IMR-90 (cell line): ENCODE results near the gene CDC34. TPM values are rescaled to one million over a fixed set of nuclear protein-coding genes. Genes with fewer than 3 reads are reported as not detected.

ENCODE experiments used
- ATAC-seq: fragments of 200-7000 bp; cut with Tn5 transposase; 2 replicates; pipeline ENCODE4 v1.9.1; 2020; ENCODE audit warnings: low read depth, mild to moderate bottlenecking, moderate library complexity
- BruUV-seq: library from RNA; stranded (reverse); fragments of 400-500 nt; replicated peaks from 2 replicates; lab custom pipeline; 2021; lab: Mats Ljungman, UMichigan
- CTCF ChIA-PET: fragments of 300-600 bp; formaldehyde crosslinking; extraction: SDS; loops from one replicate; lab custom pipeline; 2021; ENCODE audit warnings: antibody characterized with exemption; lab: Yijun Ruan, JAX
- POLR2A ChIA-PET: fragments of 300-600 bp; sonication (Branson Sonifier 250); formaldehyde crosslinking; loops from one replicate; lab custom pipeline; 2022; ENCODE audit warnings: antibody characterized with exemption; ENCODE audit not compliant: unreplicated experiment; lab: Charles Lee
- DNase-seq: peaks from one replicate; pipeline ENCODE4 v3.0.0; 2013
- H2AFZ ChIP-seq: replicated peaks from 2 replicates; pipeline ENCODE3; 2013; ENCODE audit warnings: low read length, mild to moderate bottlenecking; ENCODE audit not compliant: poor library complexity
- H2AK5ac ChIP-seq: 2 replicates; pipeline ENCODE4 v1.6.1; 2013; ENCODE audit warnings: low read depth, low read length, inconsistent platforms
- H2AK9ac ChIP-seq: replicated peaks from 2 replicates; pipeline ENCODE3; 2013; ENCODE audit warnings: mild to moderate bottlenecking, low read depth, low read length, moderate library complexity; ENCODE audit not compliant: poor library complexity
- H2BK120ac ChIP-seq: 2 replicates; pipeline ENCODE4 v1.6.1; 2013; ENCODE audit warnings: low read depth, low read length, inconsistent platforms
- H2BK15ac ChIP-seq: 3 replicates; pipeline ENCODE4 v1.6.1; 2013; ENCODE audit warnings: low read depth, low read length, inconsistent platforms
- H2BK20ac ChIP-seq: 2 replicates; pipeline ENCODE4 v1.6.1; 2013; ENCODE audit warnings: low read depth, mild to moderate bottlenecking, inconsistent platforms, low read length, moderate library complexity
- H2BK5ac ChIP-seq: 2 replicates; pipeline ENCODE4 v1.6.1; 2013; ENCODE audit warnings: mild to moderate bottlenecking, low read depth, low read length, inconsistent platforms; ENCODE audit not compliant: poor library complexity, severe bottlenecking
- H3K14ac ChIP-seq: replicated peaks from 2 replicates; pipeline ENCODE4 v1.6.1; 2013; ENCODE audit warnings: low read depth, low read length, inconsistent platforms
- H3K18ac ChIP-seq: 2 replicates; pipeline ENCODE4 v1.6.1; 2013; ENCODE audit warnings: low read depth, low read length, control low read depth
- H3K23ac ChIP-seq: 2 replicates; pipeline ENCODE4 v1.6.1; 2013; ENCODE audit warnings: low read depth, low read length, inconsistent platforms
- H3K27ac ChIP-seq: 2 replicates; pipeline ENCODE4 v1.5.1; 2013; ENCODE audit warnings: mild to moderate bottlenecking, control low read depth, low read length; ENCODE audit not compliant: insufficient read depth
- H3K27me3 ChIP-seq: 2 replicates; pipeline ENCODE4 v1.6.1; 2013; ENCODE audit warnings: low read length; ENCODE audit not compliant: control insufficient read depth, insufficient read depth
- H3K36me3 ChIP-seq: 2 replicates; pipeline ENCODE4 v1.6.1; 2013; ENCODE audit warnings: low read length, mixed read lengths; ENCODE audit not compliant: control insufficient read depth, insufficient read depth
- H3K4ac ChIP-seq: 2 replicates; pipeline ENCODE4 v1.6.1; 2013; ENCODE audit warnings: low read depth, low read length, inconsistent platforms
- H3K4me1 ChIP-seq: 2 replicates; pipeline ENCODE4 v1.6.1; 2013; ENCODE audit warnings: low read length, mixed read lengths; ENCODE audit not compliant: control insufficient read depth, insufficient read depth
- H3K4me2 ChIP-seq: 2 replicates; pipeline ENCODE4 v1.6.1; 2013; ENCODE audit warnings: low read depth, mild to moderate bottlenecking, control low read depth, low read length, moderate library complexity
- H3K4me3 ChIP-seq: 2 replicates; pipeline ENCODE4 v1.5.1; 2013; ENCODE audit warnings: low read depth, mild to moderate bottlenecking, control low read depth, low read length, moderate library complexity; ENCODE audit not compliant: insufficient read depth
- H3K56ac ChIP-seq: 2 replicates; pipeline ENCODE4 v1.6.1; 2013; ENCODE audit warnings: low read length, inconsistent platforms; ENCODE audit not compliant: insufficient read depth; ENCODE audit errors: extremely low read depth
- H3K79me1 ChIP-seq, 2 experiments: 2 replicates each; pipeline ENCODE4 v1.6.1; 2013; ENCODE audit warnings: low read length in 2 of 2, inconsistent platforms in 1 of 2, low read depth in 1 of 2
- H3K9ac ChIP-seq: 2 replicates; pipeline ENCODE4 v1.6.1; 2013; ENCODE audit warnings: low read depth, low read length, control low read depth
- H3K9me1 ChIP-seq: 2 replicates; pipeline ENCODE4 v1.6.1; 2013; ENCODE audit warnings: low read length, inconsistent platforms; ENCODE audit not compliant: insufficient read depth
- H3K9me3 ChIP-seq: 2 replicates; pipeline ENCODE4 v1.6.1; 2013; ENCODE audit warnings: low read length; ENCODE audit not compliant: control insufficient read depth, insufficient read depth
- H4K20me1 ChIP-seq: 2 replicates; pipeline ENCODE4 v1.6.1; 2013; ENCODE audit warnings: low read length, inconsistent platforms; ENCODE audit not compliant: insufficient read depth
- H4K5ac ChIP-seq: 2 replicates; pipeline ENCODE4 v1.6.1; 2013; ENCODE audit warnings: mild to moderate bottlenecking, low read depth, low read length, control low read depth
- H4K8ac ChIP-seq, 2 experiments: 2 replicates each; pipeline ENCODE4 v1.6.1; 2013; ENCODE audit warnings: low read depth in 2 of 2, low read length in 2 of 2, control low read depth in 1 of 2, inconsistent platforms in 1 of 2
- H4K91ac ChIP-seq: 2 replicates; pipeline ENCODE4 v1.6.1; 2013; ENCODE audit warnings: low read depth, low read length, inconsistent platforms; ENCODE audit not compliant: insufficient read depth
- CEBPB ChIP-seq: IDR thresholded peaks from 2 replicates; pipeline ENCODE4 v1.6.1; 2012; ENCODE audit warnings: low read depth, low read length, improper control_type of control experiment
- FOS ChIP-seq: fragments of 150-350 bp; IDR thresholded peaks from 2 replicates; pipeline ENCODE4 v1.6.1; 2016; ENCODE audit warnings: low read depth, low read length
- MAFK ChIP-seq: IDR thresholded peaks from 2 replicates; pipeline ENCODE4 v1.6.1; 2012; ENCODE audit warnings: low read depth, low read length, improper control_type of control experiment
- NFE2L2 ChIP-seq: fragments of 150-350 bp; IDR thresholded peaks from 2 replicates; pipeline ENCODE4 v1.6.1; 2016; ENCODE audit warnings: low read depth, mild to moderate bottlenecking, low read length
- POLR2A ChIP-seq: IDR thresholded peaks from 2 replicates; pipeline ENCODE4 v1.6.1; 2012; ENCODE audit warnings: mild to moderate bottlenecking, low read depth, low read length
- RAD21 ChIP-seq: IDR thresholded peaks from 2 replicates; pipeline ENCODE4 v1.6.1; 2012; ENCODE audit warnings: low read length, improper control_type of control experiment
- RFX5 ChIP-seq: IDR thresholded peaks from 2 replicates; pipeline ENCODE4 v1.8.0; 2012; ENCODE audit warnings: low read depth, mild to moderate bottlenecking, low read length, moderate library complexity
- WGBS, 2 experiments: methylation state at CpG; one replicate each; pipeline versions ENCODE4 v1.1.5 to v1.1.7; 2013; ENCODE audit warnings: missing lambda C conversion rate in 2 of 2; ENCODE audit not compliant: insufficient read length in 1 of 2; ENCODE audit errors: extremely low coverage in 2 of 2; 5-methylcytosine and 5-hydroxymethylcytosine counted together
- dilution Hi-C: fragments of 300-500 bp; cut with HindIII; formaldehyde crosslinking; loops from one replicate; pipeline ENCODE4 v1.14.3; 2018; ENCODE audit warnings: low sequenced_read_pairs; ENCODE audit not compliant: unreplicated experiment
- in situ Hi-C: fragments of 300-500 bp; cut with MboI; formaldehyde crosslinking; loops from 3 replicates; pipeline ENCODE4 v1.14.3; 2019; ENCODE audit warnings: low sequenced_read_pairs, inconsistent platforms, mixed read lengths
- intact Hi-C: fragments of 100-400 bp; cut with micrococcal nuclease; formaldehyde crosslinking; loops from 2 replicates; pipeline ENCODE4 v1.10.0; 2022
- polyA plus RNA-seq, 3 experiments: library from polyadenylated mRNA; depleted of rRNA; stranded (reverse); fragments of >200 nt; gene quantifications; 2 replicates each; pipeline ENCODE4 v1.2.3, GENCODE V29; 2012; ENCODE audit warnings: low replicate concordance in 1 of 3
- total RNA-seq: library from RNA; depleted of rRNA; stranded (reverse); fragments of >200 nt; gene quantifications from 2 replicates; pipeline ENCODE4 v1.2.3, GENCODE V29; 2012
- TF ChIP-seq, protein P1 (sequence below): conservative IDR thresholded peaks from 2 replicates; pipeline ENCODE4 v1.5.1; 2012; ENCODE audit warnings: mild to moderate bottlenecking, low read depth, low read length, improper control_type of control experiment
- TF ChIP-seq, protein P2 (sequence below): fragments of 150-350 bp; IDR thresholded peaks from 2 replicates; pipeline ENCODE4 v1.6.1; 2017; ENCODE audit warnings: mild to moderate bottlenecking, antibody characterized with exemption, low read length, low read depth

CDC34 gene
- total and polyA plus RNA-seq, 2 of the 4 experiments (the other 2 are of a cell fraction) = 35.7 to 68.9 TPM

DNA sequence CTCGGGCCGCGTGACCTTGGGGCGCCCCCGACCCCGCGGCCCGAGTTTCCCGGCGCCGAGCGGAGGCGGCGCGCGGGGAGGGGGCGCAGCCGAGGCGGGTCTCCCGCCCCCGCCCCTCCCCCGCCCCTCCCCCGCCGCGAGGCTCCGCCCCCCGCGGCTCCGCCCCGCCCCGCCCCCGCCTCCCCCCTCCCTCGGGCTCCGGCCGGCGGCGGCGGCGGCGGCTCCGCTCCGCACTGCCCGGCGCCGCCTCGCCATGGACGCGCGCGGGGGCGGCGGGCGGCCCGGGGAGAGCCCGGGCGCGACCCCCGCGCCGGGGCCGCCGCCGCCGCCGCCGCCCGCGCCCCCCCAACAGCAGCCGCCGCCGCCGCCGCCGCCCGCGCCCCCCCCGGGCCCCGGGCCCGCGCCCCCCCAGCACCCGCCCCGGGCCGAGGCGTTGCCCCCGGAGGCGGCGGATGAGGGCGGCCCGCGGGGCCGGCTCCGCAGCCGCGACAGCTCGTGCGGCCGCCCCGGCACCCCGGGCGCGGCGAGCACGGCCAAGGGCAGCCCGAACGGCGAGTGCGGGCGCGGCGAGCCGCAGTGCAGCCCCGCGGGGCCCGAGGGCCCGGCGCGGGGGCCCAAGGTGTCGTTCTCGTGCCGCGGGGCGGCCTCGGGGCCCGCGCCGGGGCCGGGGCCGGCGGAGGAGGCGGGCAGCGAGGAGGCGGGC is 58.3 kb downstream of the CDC34 start, which contains the start of gene HCN2:
Gene HCN2 (plus strand): TSS at position 189 of the 703 bp plus-strand sequence. CDS start 65 bp downstream, at position 254.
- Histone ChIP-seq H4K20me1 (peaks cover 33% of the 10 kb centered on the region), H2BK120ac (no peak within 1 kb of the TSS), H3K4me3 (peak within 1 kb of the TSS; percentile 36), H3K14ac (no peak within 1 kb of the TSS), H3K9me1 (no peaks in the 10 kb centered on the region), H3K23ac (no peak within 1 kb of the TSS), H3K56ac (no peak within 1 kb of the TSS), H3K9me3 (no peaks in the 10 kb centered on the region), H4K91ac (no peak within 1 kb of the TSS), H3K4me1 (peaks cover 5% of the 10 kb centered on the region), H2AK5ac (no peak within 1 kb of the TSS), H2AFZ (peak within 1 kb of the TSS; percentile 61), H3K27me3 (peaks cover 24% of the 10 kb centered on the region), H2AK9ac (no peak within 1 kb of the TSS), H3K4ac (no peak within 1 kb of the TSS), H4K5ac (no peak within 1 kb of the TSS), H4K8ac (no peak within 1 kb of the TSS), H2BK15ac (no peak within 1 kb of the TSS), H3K36me3 (no peaks in the 10 kb centered on the region), H2BK20ac (no peak within 1 kb of the TSS), H3K27ac (no peak within 1 kb of the TSS), H3K79me1 (no peaks in the 10 kb centered on the region), H3K9ac (no peak within 1 kb of the TSS), H3K4me2 (peak within 1 kb of the TSS; percentile 64), H3K18ac (no peak within 1 kb of the TSS), H2BK5ac (no peak within 1 kb of the TSS)
- WGBS, 2 experiments = 0% methylated on average over 7 of the region's 132 CpGs; no CpG with 5 or more reads in 1 of the 2 experiments
- DNase-seq (no peak), ATAC-seq (peak; percentile 38)
- ChIA-PET POLR2A (no interaction called here), CTCF (no interaction called here)
- in situ Hi-C loops = loop anchor here (5.0 kb wide), 1 partner anchor 142 kb away; no protein-coding TSS in a partner anchor
- dilution Hi-C loops = no loop called here
- intact Hi-C loops = loop anchor here (2.0 kb wide), 1 partner anchor 43 kb away; the partner anchor contains the start of gene POLRMT
- TF ChIP-seq NFE2L2 = no peak
- TF ChIP-seq, protein P1, sequence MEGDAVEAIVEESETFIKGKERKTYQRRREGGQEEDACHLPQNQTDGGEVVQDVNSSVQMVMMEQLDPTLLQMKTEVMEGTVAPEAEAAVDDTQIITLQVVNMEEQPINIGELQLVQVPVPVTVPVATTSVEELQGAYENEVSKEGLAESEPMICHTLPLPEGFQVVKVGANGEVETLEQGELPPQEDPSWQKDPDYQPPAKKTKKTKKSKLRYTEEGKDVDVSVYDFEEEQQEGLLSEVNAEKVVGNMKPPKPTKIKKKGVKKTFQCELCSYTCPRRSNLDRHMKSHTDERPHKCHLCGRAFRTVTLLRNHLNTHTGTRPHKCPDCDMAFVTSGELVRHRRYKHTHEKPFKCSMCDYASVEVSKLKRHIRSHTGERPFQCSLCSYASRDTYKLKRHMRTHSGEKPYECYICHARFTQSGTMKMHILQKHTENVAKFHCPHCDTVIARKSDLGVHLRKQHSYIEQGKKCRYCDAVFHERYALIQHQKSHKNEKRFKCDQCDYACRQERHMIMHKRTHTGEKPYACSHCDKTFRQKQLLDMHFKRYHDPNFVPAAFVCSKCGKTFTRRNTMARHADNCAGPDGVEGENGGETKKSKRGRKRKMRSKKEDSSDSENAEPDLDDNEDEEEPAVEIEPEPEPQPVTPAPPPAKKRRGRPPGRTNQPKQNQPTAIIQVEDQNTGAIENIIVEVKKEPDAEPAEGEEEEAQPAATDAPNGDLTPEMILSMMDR = no peak
- TF ChIP-seq, protein P2, sequence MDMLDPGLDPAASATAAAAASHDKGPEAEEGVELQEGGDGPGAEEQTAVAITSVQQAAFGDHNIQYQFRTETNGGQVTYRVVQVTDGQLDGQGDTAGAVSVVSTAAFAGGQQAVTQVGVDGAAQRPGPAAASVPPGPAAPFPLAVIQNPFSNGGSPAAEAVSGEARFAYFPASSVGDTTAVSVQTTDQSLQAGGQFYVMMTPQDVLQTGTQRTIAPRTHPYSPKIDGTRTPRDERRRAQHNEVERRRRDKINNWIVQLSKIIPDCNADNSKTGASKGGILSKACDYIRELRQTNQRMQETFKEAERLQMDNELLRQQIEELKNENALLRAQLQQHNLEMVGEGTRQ = no peak
- TF ChIP-seq POLR2A = no peak
- TF ChIP-seq FOS = no peak
- TF ChIP-seq RAD21 = no peak
- TF ChIP-seq MAFK = no peak
- TF ChIP-seq RFX5 = no peak
- TF ChIP-seq CEBPB = no peak
- BruUV-seq = no TSS peak
